ENCODE results near the gene TPCN2. TPM values are rescaled to one million over a fixed set of nuclear protein-coding genes. Genes with fewer than 3 reads are reported as not detected.

TPCN2 gene
- polyA plus RNA-seq, 1 donor from 2014 or later: 14.2 TPM

DNA sequence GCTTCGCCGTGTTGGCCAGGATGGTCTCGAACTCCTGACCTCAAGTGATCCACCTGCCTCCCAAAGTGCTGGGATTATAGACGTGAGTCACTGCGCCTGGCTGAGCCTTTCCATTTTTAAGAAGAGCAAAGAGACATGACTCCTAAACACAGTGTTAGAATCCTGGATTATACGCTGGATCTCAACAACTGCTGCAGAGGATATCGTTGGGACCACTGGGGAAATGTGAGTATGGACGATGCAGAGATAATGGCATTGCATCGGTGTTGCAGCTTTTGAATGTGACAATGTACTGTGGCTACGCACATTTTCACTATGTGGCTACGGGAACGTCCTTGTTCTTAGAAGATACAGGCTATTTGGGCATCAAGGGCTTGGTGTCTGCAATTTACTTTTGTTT is 41.9 kb upstream of the TPCN2 start:
- TF ChIP-seq RAD21 (conservative IDR thresholded peaks at IDR 0.05): no peak
- TF ChIP-seq EZH2 (IDR thresholded peaks at IDR 0.05; ENCODE audit: borderline replicate concordance, insufficient read depth, low read length, poor library complexity, severe bottlenecking): no peak
- TF ChIP-seq, protein P1, sequence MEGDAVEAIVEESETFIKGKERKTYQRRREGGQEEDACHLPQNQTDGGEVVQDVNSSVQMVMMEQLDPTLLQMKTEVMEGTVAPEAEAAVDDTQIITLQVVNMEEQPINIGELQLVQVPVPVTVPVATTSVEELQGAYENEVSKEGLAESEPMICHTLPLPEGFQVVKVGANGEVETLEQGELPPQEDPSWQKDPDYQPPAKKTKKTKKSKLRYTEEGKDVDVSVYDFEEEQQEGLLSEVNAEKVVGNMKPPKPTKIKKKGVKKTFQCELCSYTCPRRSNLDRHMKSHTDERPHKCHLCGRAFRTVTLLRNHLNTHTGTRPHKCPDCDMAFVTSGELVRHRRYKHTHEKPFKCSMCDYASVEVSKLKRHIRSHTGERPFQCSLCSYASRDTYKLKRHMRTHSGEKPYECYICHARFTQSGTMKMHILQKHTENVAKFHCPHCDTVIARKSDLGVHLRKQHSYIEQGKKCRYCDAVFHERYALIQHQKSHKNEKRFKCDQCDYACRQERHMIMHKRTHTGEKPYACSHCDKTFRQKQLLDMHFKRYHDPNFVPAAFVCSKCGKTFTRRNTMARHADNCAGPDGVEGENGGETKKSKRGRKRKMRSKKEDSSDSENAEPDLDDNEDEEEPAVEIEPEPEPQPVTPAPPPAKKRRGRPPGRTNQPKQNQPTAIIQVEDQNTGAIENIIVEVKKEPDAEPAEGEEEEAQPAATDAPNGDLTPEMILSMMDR (IDR thresholded peaks at IDR 0.05; ENCODE audit: poor library complexity, severe bottlenecking): no peak
- TF ChIP-seq TAF1 (IDR thresholded peaks at IDR 0.05; ENCODE audit: low read depth): no peak
- no peak for TF ChIP-seq MXI1 (conservative IDR thresholded peaks at IDR 0.05; ENCODE audit: poor library complexity, severe bottlenecking)
- TF ChIP-seq, protein P2, sequence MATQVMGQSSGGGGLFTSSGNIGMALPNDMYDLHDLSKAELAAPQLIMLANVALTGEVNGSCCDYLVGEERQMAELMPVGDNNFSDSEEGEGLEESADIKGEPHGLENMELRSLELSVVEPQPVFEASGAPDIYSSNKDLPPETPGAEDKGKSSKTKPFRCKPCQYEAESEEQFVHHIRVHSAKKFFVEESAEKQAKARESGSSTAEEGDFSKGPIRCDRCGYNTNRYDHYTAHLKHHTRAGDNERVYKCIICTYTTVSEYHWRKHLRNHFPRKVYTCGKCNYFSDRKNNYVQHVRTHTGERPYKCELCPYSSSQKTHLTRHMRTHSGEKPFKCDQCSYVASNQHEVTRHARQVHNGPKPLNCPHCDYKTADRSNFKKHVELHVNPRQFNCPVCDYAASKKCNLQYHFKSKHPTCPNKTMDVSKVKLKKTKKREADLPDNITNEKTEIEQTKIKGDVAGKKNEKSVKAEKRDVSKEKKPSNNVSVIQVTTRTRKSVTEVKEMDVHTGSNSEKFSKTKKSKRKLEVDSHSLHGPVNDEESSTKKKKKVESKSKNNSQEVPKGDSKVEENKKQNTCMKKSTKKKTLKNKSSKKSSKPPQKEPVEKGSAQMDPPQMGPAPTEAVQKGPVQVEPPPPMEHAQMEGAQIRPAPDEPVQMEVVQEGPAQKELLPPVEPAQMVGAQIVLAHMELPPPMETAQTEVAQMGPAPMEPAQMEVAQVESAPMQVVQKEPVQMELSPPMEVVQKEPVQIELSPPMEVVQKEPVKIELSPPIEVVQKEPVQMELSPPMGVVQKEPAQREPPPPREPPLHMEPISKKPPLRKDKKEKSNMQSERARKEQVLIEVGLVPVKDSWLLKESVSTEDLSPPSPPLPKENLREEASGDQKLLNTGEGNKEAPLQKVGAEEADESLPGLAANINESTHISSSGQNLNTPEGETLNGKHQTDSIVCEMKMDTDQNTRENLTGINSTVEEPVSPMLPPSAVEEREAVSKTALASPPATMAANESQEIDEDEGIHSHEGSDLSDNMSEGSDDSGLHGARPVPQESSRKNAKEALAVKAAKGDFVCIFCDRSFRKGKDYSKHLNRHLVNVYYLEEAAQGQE (IDR thresholded peaks at IDR 0.05; ENCODE audit: borderline replicate concordance): no peak
- no peak for TF ChIP-seq SMC3 (conservative IDR thresholded peaks at IDR 0.05; ENCODE audit: poor library complexity)
- no peaks in the 10 kb centered on the region for H3K27me3 ChIP-seq (ENCODE audit: insufficient read depth, low read depth, low read length)
- no peaks in the 10 kb centered on the region for H3K79me2 ChIP-seq (replicated peaks; ENCODE audit: insufficient read depth, low read length)

DNA sequence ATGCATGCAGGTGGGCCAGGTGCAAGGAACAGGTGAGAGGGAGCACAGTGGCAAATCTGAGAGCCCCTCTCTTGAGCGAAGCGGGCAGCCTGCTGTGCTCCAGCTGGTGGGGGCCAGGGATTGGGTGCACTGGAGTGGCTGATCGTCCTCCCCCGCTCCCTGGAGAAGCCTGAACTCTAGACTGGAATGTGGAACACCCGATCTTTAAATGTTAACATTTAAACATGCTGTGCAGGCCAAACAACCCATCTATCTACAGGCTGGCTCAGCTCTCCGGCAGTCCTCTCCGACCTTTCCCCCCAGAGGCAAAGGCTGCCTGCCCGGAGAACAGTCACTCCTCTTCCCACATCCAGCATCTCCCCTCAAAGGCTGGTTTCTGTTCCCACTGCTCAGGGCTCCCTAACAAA is 40.8 kb upstream of the TPCN2 start:
- no peak overlapping the region for H3K9ac ChIP-seq (ENCODE audit: low read length)
- no peaks in the 10 kb centered on the region for H3F3A ChIP-seq (ENCODE audit: insufficient read depth, low read length, poor library complexity, severe bottlenecking)
- H3K79me2 ChIP-seq (replicated peaks; ENCODE audit: insufficient read depth, low read length): no peaks in the 10 kb centered on the region
- H4K20me1 ChIP-seq (ENCODE audit: insufficient read depth): no peaks in the 10 kb centered on the region
- no peak overlapping the region for H2AFZ ChIP-seq (ENCODE audit: low read depth, low read length)
- no peaks in the 10 kb centered on the region for H3K27me3 ChIP-seq (ENCODE audit: insufficient read depth, low read depth, low read length)
- no peaks in the 10 kb centered on the region for H3K9me2 ChIP-seq (ENCODE audit: insufficient read depth, low read length)
- H3K4me3 ChIP-seq (ENCODE audit: low read length): no peak overlapping the region
- TF ChIP-seq, protein P2 (IDR thresholded peaks at IDR 0.05; ENCODE audit: borderline replicate concordance): no peak
- TF ChIP-seq, protein P1 (IDR thresholded peaks at IDR 0.05; ENCODE audit: poor library complexity, severe bottlenecking): no peak
- TF ChIP-seq EP300 (conservative IDR thresholded peaks at IDR 0.05; ENCODE audit: poor library complexity, severe bottlenecking): no peak
- no peak for TF ChIP-seq SMC3 (conservative IDR thresholded peaks at IDR 0.05; ENCODE audit: poor library complexity)
- TF ChIP-seq POLR2AphosphoS5 (IDR thresholded peaks at IDR 0.05): no peak
- no peak for TF ChIP-seq MXI1 (conservative IDR thresholded peaks at IDR 0.05; ENCODE audit: poor library complexity, severe bottlenecking)
- TF ChIP-seq EZH2 (IDR thresholded peaks at IDR 0.05; ENCODE audit: borderline replicate concordance, insufficient read depth, low read length, poor library complexity, severe bottlenecking): no peak
- no peak for TF ChIP-seq RAD21 (conservative IDR thresholded peaks at IDR 0.05)
- TF ChIP-seq TAF1 (IDR thresholded peaks at IDR 0.05; ENCODE audit: low read depth): no peak
- no peaks in the 10 kb centered on the region for H3K36me3 ChIP-seq (ENCODE audit: insufficient read depth, low read length)
- H3K27ac ChIP-seq (ENCODE audit: low read length): no peak overlapping the region
- H3K9me3 ChIP-seq (ENCODE audit: low read length): no peaks in the 10 kb centered on the region
- H3K4me2 ChIP-seq (ENCODE audit: low read length): no peak overlapping the region

More for the DNA sequence above, 41.9 kb upstream of the TPCN2 start:
- no peaks in the 10 kb centered on the region for H3K9me2 ChIP-seq (ENCODE audit: insufficient read depth, low read length)
- H3K27ac ChIP-seq (ENCODE audit: low read length): no peak overlapping the region
- no peak overlapping the region for H2AFZ ChIP-seq (ENCODE audit: low read depth, low read length)
- no peaks in the 10 kb centered on the region for H3K36me3 ChIP-seq (ENCODE audit: insufficient read depth, low read length)
- H3F3A ChIP-seq (ENCODE audit: insufficient read depth, low read length, poor library complexity, severe bottlenecking): no peaks in the 10 kb centered on the region
- no peak overlapping the region for H3K4me3 ChIP-seq (ENCODE audit: low read length)
- no peak overlapping the region for H3K4me2 ChIP-seq (ENCODE audit: low read length)
- no peaks in the 10 kb centered on the region for H3K9me3 ChIP-seq (ENCODE audit: low read length)
- no peak overlapping the region for H3K9ac ChIP-seq (ENCODE audit: low read length)
- no peaks in the 10 kb centered on the region for H4K20me1 ChIP-seq (ENCODE audit: insufficient read depth)

All from neural cell (in vitro differentiated cells).